Transverse colon (tissue), 4 donors: Measurements from ENCODE around the gene LAMTOR2. TPM values are rescaled to one million over a fixed set of nuclear protein-coding genes. Genes with fewer than 3 reads are reported as not detected.

ENCODE experiments used
- DNase-seq: peaks from one replicate; pipeline ENCODE4 v3.0.0-alpha.2; 2019
- H3K27ac ChIP-seq, 4 donors: fragments of 200-600 bp; sonication (generic); 2 replicates each; pipeline ENCODE4 v1.5.1; 2016 to 2018; ENCODE audit warnings: inconsistent platforms in 4 of 4
- H3K27me3 ChIP-seq: fragments of 200-600 bp; sonication (generic); 2 replicates; pipeline ENCODE4 v1.5.1; 2017; ENCODE audit warnings: inconsistent platforms
- H3K36me3 ChIP-seq, 4 donors: fragments of 200-600 bp; sonication (generic); 2 replicates each; pipeline ENCODE4 v1.5.1; 2017 to 2019; ENCODE audit warnings: inconsistent platforms in 4 of 4
- H3K4me1 ChIP-seq, 4 donors: fragments of 200-600 bp; sonication (generic); 2 replicates each; pipeline ENCODE4 v1.5.1; 2017 to 2020; ENCODE audit warnings: inconsistent platforms in 4 of 4
- H3K4me3 ChIP-seq, 4 donors: fragments of 200-600 bp; sonication (generic); 1 replicate in 1 of 4; 2 replicates in 3 of 4; pipeline versions ENCODE4 v1.5.1 to v1.6.1; 2017 to 2019; ENCODE audit warnings: inconsistent platforms in 4 of 4
- H3K9me3 ChIP-seq, 2 donors: fragments of 200-600 bp; sonication (generic); 2 replicates each; pipeline ENCODE4 v1.5.1; 2017 to 2019; ENCODE audit warnings: inconsistent platforms in 2 of 2
- EP300 ChIP-seq: sonication (generic); formaldehyde crosslinking; IDR thresholded peaks from one replicate; pipeline ENCODE4 v1.6.1; 2017; ENCODE audit warnings: antibody characterized with exemption, low read depth
- POLR2A ChIP-seq: fragments of 450-650 bp; IDR thresholded peaks from one replicate; pipeline ENCODE4 v1.6.1; 2016; ENCODE audit warnings: antibody characterized with exemption, mild to moderate bottlenecking, moderate library complexity
- POLR2AphosphoS5 ChIP-seq, 3 donors: sonication (generic); formaldehyde crosslinking; IDR thresholded peaks; one replicate each; pipeline ENCODE4 v1.6.1; 2016; ENCODE audit warnings: antibody characterized with exemption in 3 of 3
- WGBS, 2 donors: methylation state at CpG; one replicate each; pipeline ENCODE4 v1.1.5; 2018; ENCODE audit warnings: low coverage in 1 of 2; 5-methylcytosine and 5-hydroxymethylcytosine counted together
- in situ Hi-C, 4 donors: fragments of 200-750 bp; cut with MboI; loops; one replicate each; pipeline versions ENCODE4 v1.15.0 to v1.15.1; 2017; ENCODE audit warnings: low sequenced_read_pairs in 3 of 4, low pct_ligation_motif_present in 1 of 4, low pct_unique_long_range_greater_than_20kb in 1 of 4
- intact Hi-C: fragments of 100-400 bp; cut with DNase I; formaldehyde crosslinking; loops from one replicate; pipeline ENCODE4 v1.15.1; 2023; ENCODE audit warnings: low total_unique reads
- total RNA-seq, 4 donors: library from RNA; depleted of rRNA; stranded (reverse); fragments of >200 nt; gene quantifications; one replicate each; pipeline ENCODE4 v1.1.0, GENCODE V29; 2016
- TF ChIP-seq, protein P1 (sequence below), 5 experiments: fragments of 200-600 bp in 3 of 5; fragments of 450-650 bp in 2 of 5; sonication (generic) in 3 of 5; IDR thresholded peaks; 1 replicate in 2 of 5; 2 replicates in 3 of 5; pipeline ENCODE4 v1.5.1; 2016 to 2017; ENCODE audit warnings: antibody characterized with exemption in 5 of 5, inconsistent platforms in 3 of 5, mild to moderate bottlenecking in 2 of 5, moderate library complexity in 1 of 5

LAMTOR2 gene
- total RNA-seq, 4 donors from 2014 or later, result 20.9 to 70.9 (median 47.5) TPM

DNA sequence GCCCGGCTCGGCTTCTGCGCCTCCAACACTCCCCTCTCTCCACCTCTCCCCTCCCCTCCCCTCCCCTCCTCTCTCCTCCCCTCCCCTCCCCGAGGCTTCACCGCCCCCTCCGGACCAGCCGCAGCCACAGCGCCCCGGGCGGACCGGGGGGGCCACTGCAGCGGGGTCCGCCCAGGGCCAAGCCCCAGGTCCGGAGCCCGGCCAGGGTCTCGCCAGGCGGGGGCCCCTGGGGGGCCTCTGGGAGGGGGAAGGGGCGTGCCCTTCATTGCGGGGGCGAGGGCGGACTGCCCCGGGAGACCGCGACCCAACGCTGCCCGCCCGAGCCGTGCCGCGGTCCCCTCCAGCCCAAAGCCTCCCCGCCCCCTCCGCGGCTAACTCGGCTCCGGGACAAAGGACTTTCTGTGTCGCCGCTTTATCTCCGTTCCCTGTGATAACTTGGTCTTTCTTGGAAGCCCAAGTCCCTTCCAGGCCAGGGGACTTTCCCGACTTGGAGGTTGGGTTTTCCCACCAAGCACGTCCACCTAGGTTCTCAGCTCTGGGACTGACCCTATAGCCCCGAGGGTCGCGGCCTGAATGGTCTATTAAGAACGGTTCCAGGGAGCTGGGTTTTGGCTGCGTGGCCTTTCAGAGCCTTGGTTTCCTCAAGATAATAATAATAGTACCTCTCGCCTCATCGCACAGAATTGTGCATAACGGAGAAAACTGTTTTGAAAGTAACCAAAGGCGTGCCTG, 648 bp upstream of the LAMTOR2 start, which contains the start of gene UBQLN4:
Gene UBQLN4, minus strand, starts transcription at position 31 of the 732 bp plus-strand sequence. CDS start 97 bp downstream, outside the sequence.
- Histone ChIP-seq H3K4me1 (peaks cover 0 to 16% (median 10%) of the 10 kb centered on the region in 4 donors), H3K4me3 (peak within 1 kb of the TSS; percentile 73 to 96 (median 79)), H3K36me3 (no peaks in the 10 kb centered on the region), H3K27me3 (no peaks in the 10 kb centered on the region), H3K27ac (peak within 1 kb of the TSS; percentile 95 to 98 (median 96)), H3K9me3 (no peaks in the 10 kb centered on the region)
- WGBS, 2 donors, result 1% methylated on average over 32 of the region's 49 CpGs; no CpG with 5 or more reads in 1 of the 2 donors
- DNase-seq, result peak; percentile 91
- TF ChIP-seq, protein P1, sequence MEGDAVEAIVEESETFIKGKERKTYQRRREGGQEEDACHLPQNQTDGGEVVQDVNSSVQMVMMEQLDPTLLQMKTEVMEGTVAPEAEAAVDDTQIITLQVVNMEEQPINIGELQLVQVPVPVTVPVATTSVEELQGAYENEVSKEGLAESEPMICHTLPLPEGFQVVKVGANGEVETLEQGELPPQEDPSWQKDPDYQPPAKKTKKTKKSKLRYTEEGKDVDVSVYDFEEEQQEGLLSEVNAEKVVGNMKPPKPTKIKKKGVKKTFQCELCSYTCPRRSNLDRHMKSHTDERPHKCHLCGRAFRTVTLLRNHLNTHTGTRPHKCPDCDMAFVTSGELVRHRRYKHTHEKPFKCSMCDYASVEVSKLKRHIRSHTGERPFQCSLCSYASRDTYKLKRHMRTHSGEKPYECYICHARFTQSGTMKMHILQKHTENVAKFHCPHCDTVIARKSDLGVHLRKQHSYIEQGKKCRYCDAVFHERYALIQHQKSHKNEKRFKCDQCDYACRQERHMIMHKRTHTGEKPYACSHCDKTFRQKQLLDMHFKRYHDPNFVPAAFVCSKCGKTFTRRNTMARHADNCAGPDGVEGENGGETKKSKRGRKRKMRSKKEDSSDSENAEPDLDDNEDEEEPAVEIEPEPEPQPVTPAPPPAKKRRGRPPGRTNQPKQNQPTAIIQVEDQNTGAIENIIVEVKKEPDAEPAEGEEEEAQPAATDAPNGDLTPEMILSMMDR (IDR thresholded peaks at IDR 0.05), result peak; percentile 9 to 77 (median 65)
- TF ChIP-seq EP300, result no peak
- TF ChIP-seq POLR2AphosphoS5 (IDR thresholded peaks at IDR 0.05), result peak in 2 of 3 donors; percentile 24 to 47
- TF ChIP-seq POLR2A, result no peak
- in situ Hi-C loops, result no loop called here
- intact Hi-C loops, result no loop called here

DNA sequence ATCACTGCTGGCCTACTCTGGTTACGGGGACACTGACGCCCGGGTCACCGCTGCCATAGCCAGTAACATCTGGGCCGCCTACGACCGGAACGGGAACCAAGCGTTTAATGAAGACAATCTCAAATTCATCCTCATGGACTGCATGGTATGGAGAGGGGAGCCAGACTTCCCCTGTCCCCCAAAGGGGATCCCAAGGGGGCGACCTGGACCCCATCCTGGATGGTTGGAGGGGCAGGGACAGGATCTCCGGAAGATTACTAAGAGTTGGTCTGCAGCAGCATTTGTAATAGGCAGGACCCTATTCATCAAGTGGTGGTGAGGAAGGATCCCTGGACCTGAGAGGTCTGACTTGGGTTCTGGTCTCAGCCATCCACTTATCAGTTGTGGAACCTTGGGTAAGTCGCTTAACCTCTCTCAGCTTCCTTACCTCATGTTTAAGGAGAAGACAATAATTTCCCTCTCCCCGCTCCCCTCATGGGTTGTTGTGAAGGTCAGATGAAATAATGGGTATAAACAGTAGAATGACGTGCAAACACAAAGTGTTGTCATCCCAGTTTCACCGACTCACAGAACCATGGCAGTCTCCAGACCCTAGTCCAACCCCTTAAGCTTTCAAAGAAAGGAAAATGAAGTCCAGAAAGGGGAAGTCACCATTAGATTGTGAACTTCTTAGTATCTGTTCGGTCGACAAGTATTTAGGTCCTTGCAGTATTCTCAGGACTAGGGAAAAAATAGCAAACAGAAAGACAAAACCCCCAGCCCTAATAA, 883 bp downstream of the LAMTOR2 start:
- Histone ChIP-seq H3K4me1 (peaks cover 0 to 16% (median 10%) of the 10 kb centered on the region in 4 donors), H3K36me3 (no peaks in the 10 kb centered on the region), H3K9me3 (no peaks in the 10 kb centered on the region), H3K4me3 (peak overlapping the region; percentile 73 to 96 (median 79)), H3K27me3 (no peaks in the 10 kb centered on the region), H3K27ac (peak overlapping the region; percentile 95 to 98 (median 96))
- in situ Hi-C loops (no loop called here), intact Hi-C loops (no loop called here)
- no peak for DNase-seq
- TF ChIP-seq, protein P1 (IDR thresholded peaks at IDR 0.05), result no peak
- TF ChIP-seq EP300, result no peak
- no peak for TF ChIP-seq POLR2A
- TF ChIP-seq POLR2AphosphoS5 (IDR thresholded peaks at IDR 0.05), result no peak
- WGBS, 2 donors, result 22% methylated on average over 17 of the region's 17 CpGs; no CpG with 5 or more reads in 1 of the 2 donors

DNA sequence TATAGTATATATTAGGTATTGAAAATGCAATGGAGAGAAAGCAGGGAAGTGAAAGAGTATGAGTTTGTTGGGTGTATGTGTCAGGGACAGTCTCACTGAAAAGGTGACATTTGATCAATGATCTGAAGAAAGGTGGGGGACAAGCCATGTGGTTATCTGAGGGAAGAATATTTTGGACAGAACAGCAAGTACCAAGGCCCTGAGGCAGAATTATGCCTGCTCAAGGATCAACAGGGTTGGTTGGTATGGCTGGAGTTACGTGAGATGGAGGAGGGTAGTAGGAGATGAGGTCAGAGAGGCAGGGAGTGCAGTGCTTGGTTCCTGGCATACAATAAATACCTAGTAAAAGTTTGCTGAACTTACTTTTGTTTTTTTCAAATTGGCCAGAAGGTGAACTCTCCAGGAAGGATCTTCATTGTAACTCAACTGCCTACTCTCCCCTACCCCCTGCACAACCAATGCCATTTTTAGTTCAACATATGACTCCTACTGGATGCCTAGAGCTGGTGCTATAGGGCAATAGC, 1.8 kb downstream of the LAMTOR2 start:
- TF ChIP-seq, protein P1 (IDR thresholded peaks at IDR 0.05), result no peak
- no peak for TF ChIP-seq POLR2A
- TF ChIP-seq POLR2AphosphoS5 (IDR thresholded peaks at IDR 0.05), result no peak
- no peak for TF ChIP-seq EP300
- H3K9me3 ChIP-seq, result no peaks in the 10 kb centered on the region
- peaks cover 0 to 16% (median 10%) of the 10 kb centered on the region in 4 donors for H3K4me1 ChIP-seq
- no peaks in the 10 kb centered on the region for H3K27me3 ChIP-seq
- H3K27ac ChIP-seq, result no peak overlapping the region
- H3K4me3 ChIP-seq, result no peak overlapping the region
- in situ Hi-C loops, result no loop called here
- 94% methylated on average over 1 of the region's 1 CpG; no CpG with 5 or more reads in 1 of the 2 donors for WGBS, 2 donors
- H3K36me3 ChIP-seq, result no peaks in the 10 kb centered on the region
- no peak for DNase-seq
- intact Hi-C loops, result no loop called here
